ENCODE measurements around the gene MRPS2. TPM values are rescaled to one million over a fixed set of nuclear protein-coding genes. Genes with fewer than 3 reads are reported as not detected.

The MRPS2 gene
- total and polyA plus RNA-seq, 2 experiments from 2014 or later, result 83.2 to 116 TPM

DNA sequence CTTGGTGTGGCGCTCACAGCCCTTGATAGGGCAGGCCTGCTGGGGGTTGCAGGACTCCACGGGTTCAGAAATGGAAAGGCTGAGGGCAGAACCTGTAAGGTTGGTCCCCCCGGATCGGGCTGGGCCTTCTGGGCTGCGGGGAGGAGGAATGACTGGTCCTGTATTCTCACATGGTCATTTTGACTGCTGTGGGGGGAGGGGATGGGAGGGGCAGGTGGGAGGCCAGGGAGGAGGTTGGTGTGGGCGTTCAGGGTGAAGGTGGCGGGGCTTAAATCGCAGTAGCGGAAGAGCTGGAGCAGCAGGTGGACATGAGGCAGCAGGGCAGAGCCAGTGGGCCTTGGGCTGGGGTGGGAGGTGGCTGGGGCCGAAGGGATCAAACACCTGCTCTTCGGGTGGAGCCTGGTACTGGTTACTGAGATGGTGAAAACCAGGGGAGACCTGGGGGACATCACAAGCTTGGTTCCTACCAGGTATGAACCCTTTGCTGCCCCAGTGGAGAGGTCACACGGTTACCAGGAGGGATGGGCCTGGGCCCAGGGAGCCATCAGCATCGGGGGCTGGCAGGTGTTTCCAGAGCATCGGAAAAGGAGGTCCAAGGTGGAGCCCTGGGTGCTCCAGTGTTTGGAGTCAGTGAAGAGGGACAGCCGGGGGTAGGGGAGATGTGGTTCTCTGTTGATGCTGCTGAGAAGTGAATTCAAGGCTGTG lies 1.8 kb downstream of the MRPS2 start (continued):
- TF ChIP-seq, protein P1, sequence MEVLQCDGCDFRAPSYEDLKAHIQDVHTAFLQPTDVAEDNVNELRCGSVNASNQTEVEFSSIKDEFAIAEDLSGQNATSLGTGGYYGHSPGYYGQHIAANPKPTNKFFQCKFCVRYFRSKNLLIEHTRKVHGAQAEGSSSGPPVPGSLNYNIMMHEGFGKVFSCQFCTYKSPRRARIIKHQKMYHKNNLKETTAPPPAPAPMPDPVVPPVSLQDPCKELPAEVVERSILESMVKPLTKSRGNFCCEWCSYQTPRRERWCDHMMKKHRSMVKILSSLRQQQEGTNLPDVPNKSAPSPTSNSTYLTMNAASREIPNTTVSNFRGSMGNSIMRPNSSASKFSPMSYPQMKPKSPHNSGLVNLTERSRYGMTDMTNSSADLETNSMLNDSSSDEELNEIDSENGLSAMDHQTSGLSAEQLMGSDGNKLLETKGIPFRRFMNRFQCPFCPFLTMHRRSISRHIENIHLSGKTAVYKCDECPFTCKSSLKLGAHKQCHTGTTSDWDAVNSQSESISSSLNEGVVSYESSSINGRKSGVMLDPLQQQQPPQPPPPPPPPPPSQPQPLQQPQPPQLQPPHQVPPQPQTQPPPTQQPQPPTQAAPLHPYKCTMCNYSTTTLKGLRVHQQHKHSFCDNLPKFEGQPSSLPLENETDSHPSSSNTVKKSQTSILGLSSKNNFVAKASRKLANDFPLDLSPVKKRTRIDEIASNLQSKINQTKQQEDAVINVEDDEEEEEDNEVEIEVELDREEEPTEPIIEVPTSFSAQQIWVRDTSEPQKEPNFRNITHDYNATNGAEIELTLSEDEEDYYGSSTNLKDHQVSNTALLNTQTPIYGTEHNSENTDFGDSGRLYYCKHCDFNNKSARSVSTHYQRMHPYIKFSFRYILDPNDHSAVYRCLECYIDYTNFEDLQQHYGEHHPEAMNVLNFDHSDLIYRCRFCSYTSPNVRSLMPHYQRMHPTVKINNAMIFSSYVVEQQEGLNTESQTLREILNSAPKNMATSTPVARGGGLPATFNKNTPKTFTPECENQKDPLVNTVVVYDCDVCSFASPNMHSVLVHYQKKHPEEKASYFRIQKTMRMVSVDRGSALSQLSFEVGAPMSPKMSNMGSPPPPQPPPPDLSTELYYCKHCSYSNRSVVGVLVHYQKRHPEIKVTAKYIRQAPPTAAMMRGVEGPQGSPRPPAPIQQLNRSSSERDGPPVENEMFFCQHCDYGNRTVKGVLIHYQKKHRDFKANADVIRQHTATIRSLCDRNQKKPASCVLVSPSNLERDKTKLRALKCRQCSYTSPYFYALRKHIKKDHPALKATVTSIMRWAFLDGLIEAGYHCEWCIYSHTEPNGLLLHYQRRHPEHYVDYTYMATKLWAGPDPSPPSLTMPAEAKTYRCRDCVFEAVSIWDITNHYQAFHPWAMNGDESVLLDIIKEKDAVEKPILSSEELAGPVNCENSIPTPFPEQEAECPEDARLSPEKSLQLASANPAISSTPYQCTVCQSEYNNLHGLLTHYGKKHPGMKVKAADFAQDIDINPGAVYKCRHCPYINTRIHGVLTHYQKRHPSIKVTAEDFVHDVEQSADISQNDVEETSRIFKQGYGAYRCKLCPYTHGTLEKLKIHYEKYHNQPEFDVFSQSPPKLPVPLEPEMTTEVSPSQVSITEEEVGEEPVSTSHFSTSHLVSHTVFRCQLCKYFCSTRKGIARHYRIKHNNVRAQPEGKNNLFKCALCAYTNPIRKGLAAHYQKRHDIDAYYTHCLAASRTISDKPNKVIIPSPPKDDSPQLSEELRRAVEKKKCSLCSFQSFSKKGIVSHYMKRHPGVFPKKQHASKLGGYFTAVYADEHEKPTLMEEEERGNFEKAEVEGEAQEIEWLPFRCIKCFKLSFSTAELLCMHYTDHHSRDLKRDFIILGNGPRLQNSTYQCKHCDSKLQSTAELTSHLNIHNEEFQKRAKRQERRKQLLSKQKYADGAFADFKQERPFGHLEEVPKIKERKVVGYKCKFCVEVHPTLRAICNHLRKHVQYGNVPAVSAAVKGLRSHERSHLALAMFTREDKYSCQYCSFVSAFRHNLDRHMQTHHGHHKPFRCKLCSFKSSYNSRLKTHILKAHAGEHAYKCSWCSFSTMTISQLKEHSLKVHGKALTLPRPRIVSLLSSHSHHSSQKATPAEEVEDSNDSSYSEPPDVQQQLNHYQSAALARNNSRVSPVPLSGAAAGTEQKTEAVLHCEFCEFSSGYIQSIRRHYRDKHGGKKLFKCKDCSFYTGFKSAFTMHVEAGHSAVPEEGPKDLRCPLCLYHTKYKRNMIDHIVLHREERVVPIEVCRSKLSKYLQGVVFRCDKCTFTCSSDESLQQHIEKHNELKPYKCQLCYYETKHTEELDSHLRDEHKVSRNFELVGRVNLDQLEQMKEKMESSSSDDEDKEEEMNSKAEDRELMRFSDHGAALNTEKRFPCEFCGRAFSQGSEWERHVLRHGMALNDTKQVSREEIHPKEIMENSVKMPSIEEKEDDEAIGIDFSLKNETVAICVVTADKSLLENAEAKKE (CRISPR knock-in tag; IDR thresholded peaks at IDR 0.05), result no peak

DNA sequence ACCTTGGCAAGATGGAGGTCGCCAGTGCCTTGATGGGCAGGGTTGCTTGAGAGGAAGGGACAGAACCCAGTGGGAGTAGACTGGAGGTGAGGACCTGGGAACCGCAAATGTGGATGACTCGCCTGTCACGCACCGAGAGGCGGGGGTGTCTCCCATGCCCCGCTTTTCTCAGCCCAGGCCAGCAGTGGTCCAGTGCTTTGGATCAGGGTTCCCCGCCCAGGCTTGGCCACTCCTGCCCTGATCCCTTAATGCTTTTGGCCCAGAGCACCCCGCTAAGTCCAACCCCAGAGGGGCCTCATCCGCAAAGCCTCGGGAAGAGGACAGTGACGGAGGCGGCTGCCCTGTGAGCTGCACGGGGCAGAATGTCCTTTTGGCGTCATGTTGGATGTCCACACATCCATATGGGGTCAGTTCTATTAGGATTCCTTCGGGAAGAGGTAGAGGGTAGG lies 2.4 kb downstream of the MRPS2 start:
- Histone ChIP-seq H2AFZ (no peak overlapping the region), H3K4me2 (no peak overlapping the region), H3K27ac (ENCODE audit: low read depth) (no peak overlapping the region), H3K9me2 (ENCODE audit: insufficient read depth) (no peaks in the 10 kb centered on the region), H3K4me1 (ENCODE audit: insufficient read depth) (no peaks in the 10 kb centered on the region; the same call in 1 of the 2 replicates), H3K27me3 (ENCODE audit: insufficient read depth) (no peaks in the 10 kb centered on the region), H3K79me2 (replicated peaks; ENCODE audit: insufficient read depth) (peaks cover 19% of the 10 kb centered on the region), H3K4me3 (no peak overlapping the region), H4K20me1 (replicated peaks; ENCODE audit: insufficient read depth) (no peaks in the 10 kb centered on the region; the same call in 1 of the 2 replicates), H3K36me3 (ENCODE audit: insufficient read depth) (peaks cover 9% of the 10 kb centered on the region; the same call in 1 of the 2 replicates), H3F3A (replicated peaks; ENCODE audit: low read depth) (0 out of 2 replicates have a peak, but pooled peaks cover 3% of the 10 kb centered on the region)
- Mint-ChIP-seq H3K36me3 (ENCODE audit: low read depth) (peaks cover 39% of the 10 kb centered on the region), H3K4me1 (peaks cover 16% of the 10 kb centered on the region), H3K9me3 (no peaks in the 10 kb centered on the region; the same call in 2 of the 3 replicates), H3K27ac (no peak overlapping the region), H3K27me3 (ENCODE audit: insufficient read depth, low read depth, poor library complexity) (peaks cover 14% of the 10 kb centered on the region), H3K4me3 (peak overlapping the region; percentile 82; the same call in 2 of the 3 replicates)
- TF ChIP-seq, protein P2, sequence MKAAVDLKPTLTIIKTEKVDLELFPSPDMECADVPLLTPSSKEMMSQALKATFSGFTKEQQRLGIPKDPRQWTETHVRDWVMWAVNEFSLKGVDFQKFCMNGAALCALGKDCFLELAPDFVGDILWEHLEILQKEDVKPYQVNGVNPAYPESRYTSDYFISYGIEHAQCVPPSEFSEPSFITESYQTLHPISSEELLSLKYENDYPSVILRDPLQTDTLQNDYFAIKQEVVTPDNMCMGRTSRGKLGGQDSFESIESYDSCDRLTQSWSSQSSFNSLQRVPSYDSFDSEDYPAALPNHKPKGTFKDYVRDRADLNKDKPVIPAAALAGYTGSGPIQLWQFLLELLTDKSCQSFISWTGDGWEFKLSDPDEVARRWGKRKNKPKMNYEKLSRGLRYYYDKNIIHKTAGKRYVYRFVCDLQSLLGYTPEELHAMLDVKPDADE (IDR thresholded peaks at IDR 0.05), result no peak
- TF ChIP-seq EZH2phosphoT487 (IDR thresholded peaks at IDR 0.05; ENCODE audit: unreplicated experiment) (no peak), ZNF114 (CRISPR knock-in tag; IDR thresholded peaks at IDR 0.05) (no peak), EZH2 (IDR thresholded peaks at IDR 0.05; ENCODE audit: low read depth, unreplicated experiment) (no peak), ZNF331 (CRISPR knock-in tag; IDR thresholded peaks at IDR 0.05; ENCODE audit: low read depth) (no peak)
- no peak for ATAC-seq
- DNase-seq (ENCODE audit: low spot score), result no peak
